ENCODE data around the gene ADCK2.
"Not testable (repeated sequence)": the region's sequence is repeated elsewhere in the genome, so short reads cannot be mapped to it uniquely, and the experiment has no call there.

Gene ADCK2

GRCh38 chr7:140688341-140688740 lies 15.6 kb downstream of the ADCK2 start:
- no peak overlapping the region for H3K4me3 ChIP-seq (ENCODE audit: low read length)
- no peak for TF ChIP-seq ZNF274 (IDR thresholded peaks at IDR 0.05; ENCODE audit: low read depth, low read length)

- TF ChIP-seq ZNF274 (IDR thresholded peaks at IDR 0.05; ENCODE audit: low read depth, low read length): no peak
- no peak overlapping the region for H3K4me3 ChIP-seq (ENCODE audit: low read length)
Measured at GRCh38 chr7:140689199-140690152, 16.7 kb downstream of the ADCK2 start.

- no peak overlapping the region for H3K4me3 ChIP-seq (ENCODE audit: low read length)
- TF ChIP-seq ZNF274 (IDR thresholded peaks at IDR 0.05; ENCODE audit: low read depth, low read length): no peak
Measured at GRCh38 chr7:140691376-140692045, 18.8 kb downstream of the ADCK2 start.

GRCh38 chr7:140693849-140694248 lies 21.1 kb downstream of the ADCK2 start:
- H3K4me3 ChIP-seq (ENCODE audit: low read length): not testable (repeated sequence)

- no peak for TF ChIP-seq ZNF274 (IDR thresholded peaks at IDR 0.05; ENCODE audit: low read depth, low read length)
- H3K4me3 ChIP-seq (ENCODE audit: low read length): no peak overlapping the region
Measured at GRCh38 chr7:140694592-140694991, 21.8 kb downstream of the ADCK2 start.

GRCh38 chr7:140695381-140695780 lies 22.6 kb downstream of the ADCK2 start:
- no peak overlapping the region for H3K4me3 ChIP-seq (ENCODE audit: low read length)
- TF ChIP-seq ZNF274 (IDR thresholded peaks at IDR 0.05; ENCODE audit: low read depth, low read length): no peak

- no peak for TF ChIP-seq ZNF274 (IDR thresholded peaks at IDR 0.05; ENCODE audit: low read depth, low read length)
- peak overlapping the region; percentile 81; the same call in 1 of the 2 replicates for H3K4me3 ChIP-seq (ENCODE audit: low read length)
Measured at GRCh38 chr7:140696024-140696679, 23.4 kb downstream of the ADCK2 start.

GRCh38 chr7:140696680-140697446 lies 24.1 kb downstream of the ADCK2 start, which contains the start of gene NDUFB2:
TSS of gene NDUFB2 (plus strand) at chr7:140696708. CDS start at chr7:140696745, 37 bp downstream.
- peak within 1 kb of the TSS; percentile 81 for H3K4me3 ChIP-seq (ENCODE audit: low read length)
- no peak for TF ChIP-seq ZNF274 (IDR thresholded peaks at IDR 0.05; ENCODE audit: low read depth, low read length)

GRCh38 chr7:140697447-140698143 lies 24.9 kb downstream of the ADCK2 start:
- H3K4me3 ChIP-seq (ENCODE audit: low read length): peak overlapping the region; percentile 81
- no peak for TF ChIP-seq ZNF274 (IDR thresholded peaks at IDR 0.05; ENCODE audit: low read depth, low read length)

GRCh38 chr7:140698477-140698876 lies 25.7 kb downstream of the ADCK2 start:
- H3K4me3 ChIP-seq (ENCODE audit: low read length): no peak overlapping the region
- no peak for TF ChIP-seq ZNF274 (IDR thresholded peaks at IDR 0.05; ENCODE audit: low read depth, low read length)

GRCh38 chr7:140702774-140703173 lies 30.0 kb downstream of the ADCK2 start:
- TF ChIP-seq ZNF274 (IDR thresholded peaks at IDR 0.05; ENCODE audit: low read depth, low read length): no peak
- no peak overlapping the region for H3K4me3 ChIP-seq (ENCODE audit: low read length)

GRCh38 chr7:140704205-140704604 lies 31.5 kb downstream of the ADCK2 start:
- TF ChIP-seq ZNF274 (IDR thresholded peaks at IDR 0.05; ENCODE audit: low read depth, low read length): no peak
- H3K4me3 ChIP-seq (ENCODE audit: low read length): no peak overlapping the region

GRCh38 chr7:140707132-140707531 lies 34.4 kb downstream of the ADCK2 start:
- no peak for TF ChIP-seq ZNF274 (IDR thresholded peaks at IDR 0.05; ENCODE audit: low read depth, low read length)
- no peak overlapping the region for H3K4me3 ChIP-seq (ENCODE audit: low read length)

GRCh38 chr7:140708764-140709163 lies 36.0 kb downstream of the ADCK2 start:
- not testable (repeated sequence) for H3K4me3 ChIP-seq (ENCODE audit: low read length)

GRCh38 chr7:140712392-140712791 lies 39.6 kb downstream of the ADCK2 start:
- not testable (repeated sequence) for H3K4me3 ChIP-seq (ENCODE audit: low read length)
